ENCODE results near the gene ITK. TPM values are rescaled to one million over a fixed set of nuclear protein-coding genes. Genes with fewer than 3 reads are reported as not detected.

ITK gene
- total RNA-seq, 2 donors from 2014 or later, result 3.4 to 8.2 TPM

DNA sequence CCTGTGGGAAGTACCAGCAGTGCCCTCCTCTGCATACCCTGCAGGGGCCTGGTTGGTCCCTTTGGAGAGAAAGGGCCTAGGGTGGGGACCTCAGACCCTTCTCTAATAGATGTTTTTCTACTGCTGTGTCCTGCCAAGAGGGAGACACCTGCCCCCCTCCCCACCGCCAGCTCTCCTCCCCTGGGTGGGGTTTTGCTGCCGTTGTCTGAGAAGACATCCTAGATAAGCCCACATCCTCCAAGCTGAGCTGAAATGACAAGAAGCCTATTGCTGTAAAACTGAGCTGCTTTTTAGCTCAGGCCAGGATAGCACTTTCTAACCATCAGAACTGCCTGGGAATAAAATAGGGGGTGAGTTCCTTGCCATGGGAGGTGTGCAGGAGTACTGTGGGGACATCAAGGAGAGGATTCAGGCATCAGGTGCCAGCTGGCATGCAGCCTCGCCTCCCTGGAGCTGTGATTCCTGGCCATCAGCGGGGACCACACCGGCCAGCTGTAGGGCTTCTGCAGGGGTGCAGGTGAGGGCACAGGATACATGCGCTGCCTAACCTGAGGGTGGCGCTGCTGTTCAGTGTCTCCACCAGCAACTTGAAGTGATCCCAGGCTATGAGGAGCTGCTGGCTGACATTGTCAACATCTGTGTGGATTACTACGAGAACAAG lies 123.2 kb downstream of the ITK start:
- TF ChIP-seq, protein P1, sequence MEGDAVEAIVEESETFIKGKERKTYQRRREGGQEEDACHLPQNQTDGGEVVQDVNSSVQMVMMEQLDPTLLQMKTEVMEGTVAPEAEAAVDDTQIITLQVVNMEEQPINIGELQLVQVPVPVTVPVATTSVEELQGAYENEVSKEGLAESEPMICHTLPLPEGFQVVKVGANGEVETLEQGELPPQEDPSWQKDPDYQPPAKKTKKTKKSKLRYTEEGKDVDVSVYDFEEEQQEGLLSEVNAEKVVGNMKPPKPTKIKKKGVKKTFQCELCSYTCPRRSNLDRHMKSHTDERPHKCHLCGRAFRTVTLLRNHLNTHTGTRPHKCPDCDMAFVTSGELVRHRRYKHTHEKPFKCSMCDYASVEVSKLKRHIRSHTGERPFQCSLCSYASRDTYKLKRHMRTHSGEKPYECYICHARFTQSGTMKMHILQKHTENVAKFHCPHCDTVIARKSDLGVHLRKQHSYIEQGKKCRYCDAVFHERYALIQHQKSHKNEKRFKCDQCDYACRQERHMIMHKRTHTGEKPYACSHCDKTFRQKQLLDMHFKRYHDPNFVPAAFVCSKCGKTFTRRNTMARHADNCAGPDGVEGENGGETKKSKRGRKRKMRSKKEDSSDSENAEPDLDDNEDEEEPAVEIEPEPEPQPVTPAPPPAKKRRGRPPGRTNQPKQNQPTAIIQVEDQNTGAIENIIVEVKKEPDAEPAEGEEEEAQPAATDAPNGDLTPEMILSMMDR (IDR thresholded peaks at IDR 0.05), result no peak
- H3K4me3 ChIP-seq, result no peak overlapping the region
- peaks cover 0 to 4% of the 10 kb centered on the region in 2 donors for H3K4me1 ChIP-seq (ENCODE audit: control insufficient read depth in 1 of 2, low read depth in 2 of 2)
- ATAC-seq (ENCODE audit: insufficient number of reproducible peaks, low FRiP score, low read depth) (no peak), DNase-seq (ENCODE audit: low spot score) (no peak)
- no peaks in the 10 kb centered on the region for H3K9me3 ChIP-seq
- H3K36me3 ChIP-seq, result peaks cover 4% of the 10 kb centered on the region
- no peaks in the 10 kb centered on the region for H3K27me3 ChIP-seq (replicated peaks; ENCODE audit: insufficient read depth)
- H3K27ac ChIP-seq, result no peak overlapping the region

Other genes starting within 250 kb of the ITK start
- 1 to 10 TPM in 1 of 2 donors, not detected in 1; 7.6 TPM for gene TIMD4, start 217.6 kb upstream of the ITK start, total RNA-seq
- 1 to 10 TPM; 2.0 to 6.9 TPM for gene HAVCR1, start 121.7 kb upstream of the ITK start, total RNA-seq
- 10 to 100 TPM; 16.8 to 38.0 TPM for gene HAVCR2, start 71.8 kb upstream of the ITK start, total RNA-seq
- 1 to 10 TPM; 5.1 to 8.1 TPM for gene MED7, start 38.0 kb upstream of the ITK start, total RNA-seq
- gene GARIN3, start 14.6 kb upstream of the ITK start, total RNA-seq, result not detected
- 100 to 1,000 TPM in 1 of 2 donors, 10 to 100 TPM in 1; 60.0 to 192 TPM for gene CYFIP2, start 85.3 kb downstream of the ITK start, total RNA-seq